Osteocyte (in vitro differentiated cells): ENCODE results near the gene CCDC71. TPM values are rescaled to one million over a fixed set of nuclear protein-coding genes. Genes with fewer than 3 reads are reported as not detected.

Source experiments
- DNase-seq: peaks from one replicate; pipeline ENCODE4 v3.0.0; 2021; ENCODE audit warnings: mixed read lengths; ENCODE audit not compliant: unreplicated experiment; ENCODE audit errors: extremely low spot score
- H3K27ac Mint-ChIP-seq: one replicate; pipeline ENCODE4 v1.8.0; 2021; ENCODE audit warnings: mild to moderate bottlenecking, mixed read lengths; ENCODE audit not compliant: unreplicated experiment
- H3K27me3 Mint-ChIP-seq: one replicate; pipeline ENCODE4 v1.8.0; 2021; ENCODE audit warnings: mixed read lengths; ENCODE audit not compliant: unreplicated experiment
- H3K36me3 Mint-ChIP-seq: one replicate; pipeline ENCODE4 v1.8.0; 2021; ENCODE audit warnings: mixed read lengths; ENCODE audit not compliant: unreplicated experiment
- H3K4me1 Mint-ChIP-seq: one replicate; pipeline ENCODE4 v1.8.0; 2021; ENCODE audit warnings: mixed read lengths; ENCODE audit not compliant: unreplicated experiment
- H3K4me3 Mint-ChIP-seq: one replicate; pipeline ENCODE4 v1.8.0; 2021; ENCODE audit warnings: mild to moderate bottlenecking, moderate library complexity, mixed read lengths; ENCODE audit not compliant: unreplicated experiment
- H3K9me3 Mint-ChIP-seq: one replicate; pipeline ENCODE4 v1.8.0; 2021; ENCODE audit warnings: mixed read lengths; ENCODE audit not compliant: unreplicated experiment
- CTCF ChIP-seq: fragments of 200-600 bp; sonication (generic); IDR thresholded peaks from 2 replicates; pipeline ENCODE4 v1.5.0; 2021; ENCODE audit warnings: antibody characterized with exemption, mild to moderate bottlenecking, moderate library complexity
- long read RNA-seq: library from polyadenylated mRNA; unstranded; transcript quantifications from one replicate; pipeline ENCODE4 v2.0.0, GENCODE V29; 2021
- total RNA-seq: library from RNA; stranded (reverse); gene quantifications from 2 replicates; pipeline ENCODE4 v1.2.1, GENCODE V29; 2021

The CCDC71 gene
- 23.7 and 24.9 TPM in 2 replicates for total RNA-seq
- long read RNA-seq, result 0 reads

- Mint-ChIP-seq H3K27ac (peak within 1 kb of the TSS; percentile 83), H3K9me3 (no peaks in the 10 kb centered on the region), H3K4me3 (peak within 1 kb of the TSS; percentile 86), H3K27me3 (no peaks in the 10 kb centered on the region), H3K4me1 (peaks cover 23% of the 10 kb centered on the region), H3K36me3 (peaks cover 6% of the 10 kb centered on the region)
- no peak for TF ChIP-seq CTCF
- peak; percentile 89 for DNase-seq
Observed at GRCh38 chr3:49165771-49166751, at the start of gene CCDC71. CCDC71 (minus strand) TSS chr3:49166331; CDS start chr3:49164208, 2,123 bp downstream.

GRCh38 chr3:49213998-49214397 is 47.9 kb upstream of the CCDC71 start:
- Mint-ChIP-seq H3K4me3 (no peak overlapping the region), H3K9me3 (peaks cover 6% of the 10 kb centered on the region)
- TF ChIP-seq CTCF, result no peak

GRCh38 chr3:49213541-49213943 is 47.4 kb upstream of the CCDC71 start:
- H3K27ac Mint-ChIP-seq, result no peak overlapping the region
- H3K36me3 Mint-ChIP-seq, result peaks cover 2% of the 10 kb centered on the region
- no peak for DNase-seq
- H3K4me3 Mint-ChIP-seq, result no peak overlapping the region
- TF ChIP-seq CTCF, result no peak
- peaks cover 6% of the 10 kb centered on the region for H3K9me3 Mint-ChIP-seq
- peaks cover 9% of the 10 kb centered on the region for H3K4me1 Mint-ChIP-seq
- no peaks in the 10 kb centered on the region for H3K27me3 Mint-ChIP-seq

More at GRCh38 chr3:49213998-49214397, 47.9 kb upstream of the CCDC71 start:
- Mint-ChIP-seq H3K36me3 (peaks cover 2% of the 10 kb centered on the region), H3K27ac (no peak overlapping the region), H3K4me1 (peaks cover 12% of the 10 kb centered on the region), H3K27me3 (no peaks in the 10 kb centered on the region)
- no peak for DNase-seq

- Mint-ChIP-seq H3K9me3 (no peaks in the 10 kb centered on the region), H3K4me3 (no peak overlapping the region), H3K36me3 (no peaks in the 10 kb centered on the region), H3K27ac (no peak overlapping the region), H3K27me3 (peaks cover 18% of the 10 kb centered on the region), H3K4me1 (no peaks in the 10 kb centered on the region)
- no peak for TF ChIP-seq CTCF
- DNase-seq, result no peak
Observed at GRCh38 chr3:49199900-49200281, 33.8 kb upstream of the CCDC71 start.

GRCh38 chr3:49199239-49199899 is 33.2 kb upstream of the CCDC71 start:
- no peaks in the 10 kb centered on the region for H3K4me1 Mint-ChIP-seq
- no peak for DNase-seq
- H3K27ac Mint-ChIP-seq, result no peak overlapping the region
- no peaks in the 10 kb centered on the region for H3K9me3 Mint-ChIP-seq
- H3K27me3 Mint-ChIP-seq, result peaks cover 16% of the 10 kb centered on the region
- no peaks in the 10 kb centered on the region for H3K36me3 Mint-ChIP-seq
- no peak overlapping the region for H3K4me3 Mint-ChIP-seq
- TF ChIP-seq CTCF, result no peak
